ENCODE data around the gene ERICH2. TPM values are rescaled to one million over a fixed set of nuclear protein-coding genes. Genes with fewer than 3 reads are reported as not detected.

Gene ERICH2
- total RNA-seq, result not detected
- not detected for total RNA-seq (2013)

GRCh38 chr2:170770008-170770605 is at the start of gene ERICH2:
TSS of gene ERICH2 (plus strand) at chr2:170770378. CDS start at chr2:170770682, 304 bp downstream.
- Mint-ChIP-seq H3K4me3 (peak within 1 kb of the TSS; percentile 89), H3K9me3 (no peaks in the 10 kb centered on the region), H3K4me1 (peaks cover 11 to 14% of the 10 kb centered on the region in 2 donors), H3K27ac (peak within 1 kb of the TSS in 1 of 2 donors; percentile 79), H3K27me3 (ENCODE audit: low read depth in 2 of 2) (peaks cover 5 to 44% of the 10 kb centered on the region in 2 donors), H3K36me3 (no peaks in the 10 kb centered on the region)
- peak in 1 of 2 donors; percentile 63 for DNase-seq
- H3K27ac ChIP-seq (ENCODE audit: low read length), result peak within 1 kb of the TSS; percentile 73
- no peaks in the 10 kb centered on the region for H3K9me3 ChIP-seq (ENCODE audit: control insufficient read depth, insufficient read depth, low read length)
- H3K27me3 ChIP-seq (ENCODE audit: control insufficient read depth, insufficient read depth, low read length), result peaks cover 9% of the 10 kb centered on the region
- ATAC-seq, result peak; percentile 60 to 65 (median 63)
- 6% methylated on average over 13 of the region's 13 CpGs for WGBS (ENCODE audit: insufficient coverage)
- H3K36me3 ChIP-seq (ENCODE audit: control insufficient read depth, insufficient read depth, low read length), result no peaks in the 10 kb centered on the region
- H3K4me3 ChIP-seq (ENCODE audit: low read length), result peak within 1 kb of the TSS; percentile 79
- TF ChIP-seq, protein P1, sequence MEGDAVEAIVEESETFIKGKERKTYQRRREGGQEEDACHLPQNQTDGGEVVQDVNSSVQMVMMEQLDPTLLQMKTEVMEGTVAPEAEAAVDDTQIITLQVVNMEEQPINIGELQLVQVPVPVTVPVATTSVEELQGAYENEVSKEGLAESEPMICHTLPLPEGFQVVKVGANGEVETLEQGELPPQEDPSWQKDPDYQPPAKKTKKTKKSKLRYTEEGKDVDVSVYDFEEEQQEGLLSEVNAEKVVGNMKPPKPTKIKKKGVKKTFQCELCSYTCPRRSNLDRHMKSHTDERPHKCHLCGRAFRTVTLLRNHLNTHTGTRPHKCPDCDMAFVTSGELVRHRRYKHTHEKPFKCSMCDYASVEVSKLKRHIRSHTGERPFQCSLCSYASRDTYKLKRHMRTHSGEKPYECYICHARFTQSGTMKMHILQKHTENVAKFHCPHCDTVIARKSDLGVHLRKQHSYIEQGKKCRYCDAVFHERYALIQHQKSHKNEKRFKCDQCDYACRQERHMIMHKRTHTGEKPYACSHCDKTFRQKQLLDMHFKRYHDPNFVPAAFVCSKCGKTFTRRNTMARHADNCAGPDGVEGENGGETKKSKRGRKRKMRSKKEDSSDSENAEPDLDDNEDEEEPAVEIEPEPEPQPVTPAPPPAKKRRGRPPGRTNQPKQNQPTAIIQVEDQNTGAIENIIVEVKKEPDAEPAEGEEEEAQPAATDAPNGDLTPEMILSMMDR (IDR thresholded peaks at IDR 0.05), result no peak
- H3K4me1 ChIP-seq (ENCODE audit: control insufficient read depth, insufficient read depth, low read length), result peaks cover 14% of the 10 kb centered on the region
- intact Hi-C loops (cut with micrococcal nuclease), result no loop called here

- H3K9me3 ChIP-seq (ENCODE audit: control insufficient read depth, insufficient read depth, low read length), result no peaks in the 10 kb centered on the region
- peaks cover 31% of the 10 kb centered on the region for H3K27me3 ChIP-seq (ENCODE audit: control insufficient read depth, insufficient read depth, low read length)
- no peak overlapping the region for H3K4me3 ChIP-seq (ENCODE audit: low read length)
- Mint-ChIP-seq H3K4me1 (no peaks in the 10 kb centered on the region), H3K4me3 (no peak overlapping the region), H3K27me3 (ENCODE audit: low read depth in 2 of 2) (peaks cover 39 to 59% of the 10 kb centered on the region in 2 donors), H3K9me3 (no peaks in the 10 kb centered on the region), H3K27ac (no peak overlapping the region), H3K36me3 (no peaks in the 10 kb centered on the region)
- no CpG with 5 or more reads among the region's 3 CpGs for WGBS (ENCODE audit: insufficient coverage)
- no peaks in the 10 kb centered on the region for H3K36me3 ChIP-seq (ENCODE audit: control insufficient read depth, insufficient read depth, low read length)
- TF ChIP-seq, protein P1 (IDR thresholded peaks at IDR 0.05), result no peak
- DNase-seq, result no peak
- peaks cover 5% of the 10 kb centered on the region for H3K4me1 ChIP-seq (ENCODE audit: control insufficient read depth, insufficient read depth, low read length)
- intact Hi-C loops (cut with micrococcal nuclease), result no loop called here
- H3K27ac ChIP-seq (ENCODE audit: low read length), result no peak overlapping the region
- ATAC-seq, result no peak
Observed at GRCh38 chr2:170721678-170722077, 48.5 kb upstream of the ERICH2 start.

DNA sequence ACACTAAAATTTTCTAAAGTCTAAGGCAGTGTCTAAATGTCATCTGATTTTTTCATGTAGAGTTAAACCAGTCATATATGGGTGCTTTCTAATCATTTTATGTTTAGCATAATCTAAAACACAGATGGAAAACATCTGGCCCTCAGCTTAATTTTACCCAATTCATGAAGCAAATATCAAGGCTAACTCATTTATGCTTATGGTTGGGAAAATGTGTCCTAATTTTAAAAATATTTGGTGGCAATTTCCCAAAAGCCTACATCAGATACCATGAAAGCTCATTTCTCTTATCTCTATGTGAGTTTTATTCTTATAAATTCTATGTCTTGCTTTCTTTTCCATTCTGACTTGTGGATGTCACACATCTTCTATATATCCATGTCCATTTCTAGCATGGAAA is 47.9 kb upstream of the ERICH2 start:
- peaks cover 30% of the 10 kb centered on the region for H3K27me3 ChIP-seq (ENCODE audit: control insufficient read depth, insufficient read depth, low read length)
- H3K27ac ChIP-seq (ENCODE audit: low read length), result no peak overlapping the region
- H3K4me1 Mint-ChIP-seq, result no peaks in the 10 kb centered on the region
- TF ChIP-seq, protein P1 (IDR thresholded peaks at IDR 0.05), result no peak
- no peaks in the 10 kb centered on the region for H3K36me3 Mint-ChIP-seq
- ATAC-seq (no peak), DNase-seq (no peak)
- no peak overlapping the region for H3K27ac Mint-ChIP-seq
- intact Hi-C loops (cut with micrococcal nuclease), result no loop called here
- H3K4me1 ChIP-seq (ENCODE audit: control insufficient read depth, insufficient read depth, low read length), result peaks cover under 1% of the 10 kb centered on the region
- H3K4me3 Mint-ChIP-seq, result no peak overlapping the region
- no peaks in the 10 kb centered on the region for H3K36me3 ChIP-seq (ENCODE audit: control insufficient read depth, insufficient read depth, low read length)
- no peaks in the 10 kb centered on the region for H3K9me3 Mint-ChIP-seq
- H3K27me3 Mint-ChIP-seq (ENCODE audit: low read depth in 2 of 2), result peaks cover 39 to 60% of the 10 kb centered on the region in 2 donors
- no peak overlapping the region for H3K4me3 ChIP-seq (ENCODE audit: low read length)
- no peaks in the 10 kb centered on the region for H3K9me3 ChIP-seq (ENCODE audit: control insufficient read depth, insufficient read depth, low read length)

GRCh38 chr2:170723446-170723958 is 46.7 kb upstream of the ERICH2 start:
- Histone ChIP-seq H3K9me3 (ENCODE audit: control insufficient read depth, insufficient read depth, low read length) (no peaks in the 10 kb centered on the region), H3K27me3 (ENCODE audit: control insufficient read depth, insufficient read depth, low read length) (peaks cover 20% of the 10 kb centered on the region), H3K27ac (ENCODE audit: low read length) (no peak overlapping the region), H3K36me3 (ENCODE audit: control insufficient read depth, insufficient read depth, low read length) (no peaks in the 10 kb centered on the region), H3K4me3 (ENCODE audit: low read length) (no peak overlapping the region), H3K4me1 (ENCODE audit: control insufficient read depth, insufficient read depth, low read length) (no peaks in the 10 kb centered on the region)
- intact Hi-C loops (cut with micrococcal nuclease), result no loop called here
- peaks cover 0 to 2% of the 10 kb centered on the region in 2 donors for H3K9me3 Mint-ChIP-seq
- peaks cover 34 to 60% of the 10 kb centered on the region in 2 donors for H3K27me3 Mint-ChIP-seq (ENCODE audit: low read depth in 2 of 2)
- DNase-seq, result no peak
- TF ChIP-seq, protein P1 (IDR thresholded peaks at IDR 0.05), result no peak
- 60% methylated on average over 2 of the region's 2 CpGs for WGBS (ENCODE audit: insufficient coverage)
- no peak overlapping the region for H3K4me3 Mint-ChIP-seq
- no peak for ATAC-seq
- H3K4me1 Mint-ChIP-seq, result no peaks in the 10 kb centered on the region
- no peaks in the 10 kb centered on the region for H3K36me3 Mint-ChIP-seq
- no peak overlapping the region for H3K27ac Mint-ChIP-seq
